K562 (cell line): Measurements from ENCODE around the gene STX19. TPM values are rescaled to one million over a fixed set of nuclear protein-coding genes. Genes with fewer than 3 reads are reported as not detected.

Experiments
- MGA ChIP-seq: fragments of 450-650 bp; IDR thresholded peaks from 2 replicates; pipeline ENCODE4 v1.6.1; 2016; ENCODE audit warnings: mild to moderate bottlenecking, moderate library complexity
- polyA plus RNA-seq, 8 experiments: library from polyadenylated mRNA; depleted of rRNA in 4 of 8; stranded (reverse) in 5 of 8; unstranded in 3 of 8; fragments of >200 nt; fragmentation: Nextera tagmentation in 2 of 8; fragmentation: Illumina TruSeq in 1 of 8; extraction: Ambion mirVana in 2 of 8; extraction: Trizol in 1 of 8; gene quantifications; 2 replicates each; pipeline versions ENCODE4 v1.2.1 to v1.2.3, GENCODE V29; 2011 to 2014; ENCODE audit warnings: inconsistent platforms in 1 of 8, missing spikeins in 1 of 8
- total RNA-seq, 7 experiments: library from RNA; depleted of rRNA in 6 of 7; stranded (reverse); fragments of >200 nt in 6 of 7; fragmentation: Illumina TruSeq in 2 of 7; extraction: Trizol in 2 of 7; gene quantifications; 2 replicates each; pipeline versions ENCODE4 v1.2.1 to v1.2.3, GENCODE V29; 2011 to 2021; ENCODE audit warnings: low replicate concordance in 1 of 7

The STX19 gene
- total and polyA plus RNA-seq, 9 of the 15 experiments (the other 6 are each of a cell fraction or from before 2014, with no cell fraction given): 0.04 TPM; not detected in 8

- no peak for TF ChIP-seq MGA
- TF ChIP-seq, all 486 proteins: peak for 0
Measured at GRCh38 chr3:94015025-94015424, 13.4 kb downstream of the STX19 start (continued).
